ENCODE results near the gene HS1BP3.

Gene HS1BP3, protein sequence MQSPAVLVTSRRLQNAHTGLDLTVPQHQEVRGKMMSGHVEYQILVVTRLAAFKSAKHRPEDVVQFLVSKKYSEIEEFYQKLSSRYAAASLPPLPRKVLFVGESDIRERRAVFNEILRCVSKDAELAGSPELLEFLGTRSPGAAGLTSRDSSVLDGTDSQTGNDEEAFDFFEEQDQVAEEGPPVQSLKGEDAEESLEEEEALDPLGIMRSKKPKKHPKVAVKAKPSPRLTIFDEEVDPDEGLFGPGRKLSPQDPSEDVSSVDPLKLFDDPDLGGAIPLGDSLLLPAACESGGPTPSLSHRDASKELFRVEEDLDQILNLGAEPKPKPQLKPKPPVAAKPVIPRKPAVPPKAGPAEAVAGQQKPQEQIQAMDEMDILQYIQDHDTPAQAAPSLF

GRCh38 chr2:20650877-20651730, at the start of gene HS1BP3:
HS1BP3 (minus strand) TSS chr2:20651098; CDS start chr2:20651063, 35 bp downstream.
- DNase-seq (ENCODE audit: low read depth), result no peak

DNA sequence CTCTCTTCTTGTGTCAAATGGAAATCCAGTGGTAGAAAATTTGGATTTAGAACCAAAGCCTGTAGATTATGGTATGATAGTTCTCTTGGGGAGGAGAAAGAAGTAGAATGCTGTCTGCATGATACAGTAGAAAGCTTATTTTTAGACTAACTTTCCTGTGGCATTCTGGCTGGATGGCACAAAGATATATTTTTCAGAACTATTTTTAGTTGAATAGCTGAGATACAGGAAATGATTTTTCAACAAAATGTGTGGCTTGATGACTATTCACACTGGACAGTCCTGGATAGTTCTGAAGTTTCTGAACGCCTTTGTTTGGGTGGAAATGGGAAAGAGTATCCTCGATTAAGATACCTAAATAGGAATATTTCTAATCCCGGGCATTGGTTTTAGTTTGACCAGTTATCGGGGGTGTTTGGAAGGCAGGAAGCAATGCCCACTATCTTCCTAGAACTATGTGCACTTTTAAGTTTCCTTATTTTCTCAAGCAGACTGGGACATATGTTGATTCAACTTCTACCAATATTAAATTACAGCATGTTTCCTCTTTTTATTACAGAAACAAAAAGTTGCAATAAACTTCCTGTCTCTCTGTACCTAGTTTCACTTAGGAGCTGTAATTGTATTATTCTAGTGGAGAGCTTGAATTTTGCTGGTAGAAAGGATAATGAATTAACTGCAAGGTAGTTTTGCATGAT, 48.2 kb upstream of the HS1BP3 start:
- no peak for DNase-seq (ENCODE audit: low read depth)

GRCh38 chr2:20697322-20697934, 46.5 kb upstream of the HS1BP3 start:
- DNase-seq (ENCODE audit: low read depth), result no peak

DNA sequence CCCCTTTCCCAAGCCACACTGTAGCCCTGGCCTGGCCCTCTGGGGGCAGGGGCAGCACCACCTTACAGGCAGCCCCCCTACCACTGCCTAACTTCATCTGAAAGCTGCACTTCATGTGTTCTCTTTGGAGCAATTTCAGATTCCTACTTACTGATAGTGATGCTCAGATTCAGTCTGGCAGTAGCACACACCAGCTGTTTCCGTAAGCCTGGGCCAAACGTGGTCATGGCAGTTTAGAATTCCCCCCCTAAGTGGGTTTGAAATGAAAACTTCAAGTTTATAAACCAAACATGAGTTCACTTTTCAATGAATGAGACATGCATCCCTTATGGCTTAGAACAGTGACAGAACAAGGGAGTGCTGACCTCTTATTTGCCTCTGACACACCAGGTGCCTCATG, 45.5 kb upstream of the HS1BP3 start:
- no peak for DNase-seq (ENCODE audit: low read depth)

- no peak for DNase-seq (ENCODE audit: low read depth)
Measured at GRCh38 chr2:20693317-20693716, 42.4 kb upstream of the HS1BP3 start.

DNA sequence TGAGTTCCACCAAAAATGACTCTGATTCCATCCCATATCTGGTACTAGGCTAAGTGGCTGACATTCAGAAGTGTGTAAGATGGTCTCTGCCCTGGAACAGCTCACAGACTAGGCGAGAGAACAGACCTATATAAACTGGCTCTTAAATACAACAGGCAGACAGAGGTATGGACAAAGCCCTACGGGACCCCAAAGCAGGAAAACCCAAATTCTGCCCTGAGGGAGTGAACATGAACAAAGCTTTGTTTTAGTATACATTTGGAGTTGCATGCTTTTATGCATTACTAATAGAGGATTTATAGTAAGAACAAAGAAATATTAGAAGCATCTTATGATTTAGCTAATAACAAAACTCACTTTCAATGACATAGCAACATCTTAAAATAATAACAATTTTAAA, 41.2 kb upstream of the HS1BP3 start:
- DNase-seq (ENCODE audit: low read depth), result no peak

DNA sequence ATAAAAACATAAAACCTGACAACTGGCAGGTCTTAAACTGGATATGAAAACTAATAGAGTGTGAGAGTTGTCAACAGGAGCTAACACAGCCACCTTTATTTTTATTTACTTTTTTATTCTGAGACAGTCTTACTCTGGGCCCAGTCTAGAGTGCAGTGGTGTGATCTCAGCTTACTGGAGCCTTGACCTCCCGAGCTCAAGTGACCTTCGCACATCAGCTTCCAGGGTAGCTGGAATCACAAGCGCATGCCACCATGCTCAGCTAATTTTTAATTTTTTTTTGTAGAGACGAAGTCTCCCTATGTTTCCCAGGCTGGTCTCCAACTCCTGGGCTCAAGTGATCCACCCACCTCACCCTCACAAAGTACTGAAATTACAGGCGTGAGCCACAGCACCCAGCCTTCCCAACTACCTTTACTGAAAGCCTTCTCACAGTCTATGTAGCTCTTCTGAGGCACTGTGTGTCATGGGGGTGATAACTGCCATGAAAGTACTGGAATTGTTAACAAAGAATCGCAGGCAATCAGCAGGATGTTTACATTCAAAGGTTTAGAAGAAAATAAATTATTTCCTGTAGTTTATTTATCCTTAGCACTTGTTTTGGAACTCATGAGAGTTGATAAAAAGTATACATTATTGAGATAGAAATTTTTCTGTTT, 40.3 kb upstream of the HS1BP3 start:
- no peak for DNase-seq (ENCODE audit: low read depth)

GRCh38 chr2:20689428-20690264, 38.7 kb upstream of the HS1BP3 start:
- DNase-seq (ENCODE audit: low read depth), result no peak

- DNase-seq (ENCODE audit: low read depth), result no peak
Measured at GRCh38 chr2:20687260-20687832, 36.4 kb upstream of the HS1BP3 start.

- DNase-seq (ENCODE audit: low read depth), result no peak
Measured at GRCh38 chr2:20684581-20685063, 33.7 kb upstream of the HS1BP3 start.

GRCh38 chr2:20682167-20682920, 31.4 kb upstream of the HS1BP3 start:
- DNase-seq (ENCODE audit: low read depth), result no peak

DNA sequence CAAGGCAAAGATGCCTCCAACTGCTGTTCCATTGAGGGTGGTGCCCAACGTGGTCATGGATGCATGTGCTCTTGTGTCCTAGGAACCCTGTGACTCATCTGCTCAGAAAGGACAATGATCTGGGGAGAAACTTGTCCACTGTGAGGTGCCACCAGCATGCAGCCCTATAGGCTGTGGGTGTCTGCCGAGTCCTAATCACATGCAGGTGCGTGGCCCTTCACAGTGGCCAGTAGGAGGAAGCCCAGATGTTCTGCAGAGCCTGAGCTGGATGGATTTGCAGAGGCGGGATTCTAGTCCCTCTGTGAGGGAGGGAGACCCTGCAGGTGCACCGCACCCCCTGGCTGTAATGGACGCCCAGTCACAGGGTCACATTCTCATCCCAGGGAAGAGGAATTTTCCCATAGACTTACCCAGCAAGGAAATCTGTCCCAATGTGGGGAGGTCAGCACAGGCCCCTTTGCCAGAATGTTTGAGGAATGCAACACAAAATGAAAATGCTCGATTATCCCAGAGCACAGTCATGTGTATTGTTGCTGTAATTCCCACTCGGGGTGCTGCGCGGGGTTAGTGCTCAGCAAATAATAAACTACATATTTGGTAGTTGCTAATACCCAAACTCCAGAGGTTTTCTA, 30.0 kb upstream of the HS1BP3 start:
- DNase-seq (ENCODE audit: low read depth), result no peak

- DNase-seq (ENCODE audit: low read depth), result no peak
Measured at GRCh38 chr2:20678780-20679179, 27.9 kb upstream of the HS1BP3 start.

DNA sequence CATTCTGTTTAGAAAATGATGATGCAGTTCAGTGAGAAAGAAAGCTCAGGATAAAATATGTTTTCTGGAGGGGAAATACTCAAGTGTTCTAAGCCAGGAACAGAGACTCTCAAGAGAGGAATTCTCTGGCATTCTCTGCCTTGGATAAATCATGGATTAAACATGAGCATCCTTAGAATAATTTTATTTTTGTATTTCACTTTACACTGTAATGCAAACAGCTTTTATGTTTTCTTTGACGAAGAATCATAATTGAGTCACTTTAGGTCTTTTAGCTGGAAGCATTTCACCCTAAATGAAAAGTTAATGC, 27.1 kb upstream of the HS1BP3 start:
- no peak for DNase-seq (ENCODE audit: low read depth)

GRCh38 chr2:20677301-20678085, 26.6 kb upstream of the HS1BP3 start:
- DNase-seq (ENCODE audit: low read depth), result no peak

- DNase-seq (ENCODE audit: low read depth), result no peak
Measured at GRCh38 chr2:20676353-20677215, 25.7 kb upstream of the HS1BP3 start.

- DNase-seq (ENCODE audit: low read depth), result no peak
Measured at GRCh38 chr2:20675701-20676352, 24.9 kb upstream of the HS1BP3 start.
